ENCODE data around the gene ESYT2. TPM values are rescaled to one million over a fixed set of nuclear protein-coding genes. Genes with fewer than 3 reads are reported as not detected.

The ESYT2 gene
- polyA plus RNA-seq, 3 donors = 45.1 to 93.3 (median 57.1) TPM

DNA sequence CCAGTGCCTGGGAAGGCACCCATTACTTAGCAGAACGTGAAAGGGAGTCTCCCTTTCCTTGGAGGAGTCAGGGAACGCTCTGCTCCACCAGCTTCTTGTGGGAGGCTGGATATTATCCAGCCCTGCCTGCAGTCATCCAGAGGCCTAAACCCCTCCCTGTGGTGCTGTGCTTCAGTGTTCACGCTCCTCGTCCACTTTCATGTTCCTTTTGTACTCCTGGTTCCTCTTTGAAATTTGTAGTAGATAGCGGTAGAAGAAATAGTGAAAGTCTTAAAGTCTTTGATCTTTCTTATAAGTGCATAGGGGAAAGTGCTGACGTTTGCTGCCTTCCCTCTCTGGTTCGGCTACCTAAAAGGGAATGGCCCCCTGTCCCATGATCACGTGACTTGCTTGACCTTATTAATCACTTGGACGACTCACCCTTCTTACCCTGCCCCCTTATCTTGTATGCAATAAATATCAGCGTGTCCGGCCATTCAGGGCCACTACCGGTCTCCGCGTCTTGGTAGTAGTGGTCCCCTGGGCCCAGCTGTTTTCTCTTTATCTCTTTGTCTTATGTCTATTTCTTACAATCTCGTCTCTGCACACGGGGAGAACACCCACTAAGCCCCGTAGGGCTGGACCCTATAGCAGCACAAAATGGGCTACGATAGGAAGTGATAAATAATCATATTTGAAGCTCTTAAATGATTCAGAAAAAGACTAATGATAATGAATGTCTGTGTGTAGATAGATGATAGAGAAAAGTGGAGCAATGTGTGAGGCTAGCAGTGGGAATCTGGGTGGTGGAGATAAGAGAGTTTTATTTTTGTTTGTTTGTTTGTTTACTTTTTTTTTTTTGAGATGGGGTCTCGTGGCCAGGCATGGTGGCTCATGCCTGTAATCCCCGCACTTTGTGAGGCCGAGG is 5.8 kb upstream of the ESYT2 start:
- no peak for DNase-seq (ENCODE audit: extremely low read depth in 1 of 11, low read depth in 9 of 11, low spot score in 4 of 11)

DNA sequence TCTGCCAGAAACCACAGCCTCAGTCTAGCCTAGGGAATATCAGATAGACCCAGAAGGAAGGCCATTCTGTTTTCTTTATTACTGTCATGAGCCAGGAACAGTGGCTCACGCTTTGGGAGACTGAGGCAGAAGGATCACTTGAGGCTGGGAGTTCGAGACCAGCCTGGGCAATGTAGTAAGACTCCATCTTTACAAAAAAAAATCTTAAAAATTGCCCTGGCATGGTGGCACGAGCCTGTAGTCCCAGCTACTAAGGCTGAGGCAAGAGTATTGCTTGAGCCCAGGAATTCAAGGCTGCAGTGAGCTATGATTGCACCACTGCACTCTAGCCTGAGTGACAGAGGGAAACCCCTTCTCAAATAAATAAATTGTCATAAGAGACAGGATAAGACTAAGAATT is 3.7 kb upstream of the ESYT2 start:
- DNase-seq (ENCODE audit: extremely low read depth in 1 of 11, low read depth in 9 of 11, low spot score in 4 of 11) = no peak

DNA sequence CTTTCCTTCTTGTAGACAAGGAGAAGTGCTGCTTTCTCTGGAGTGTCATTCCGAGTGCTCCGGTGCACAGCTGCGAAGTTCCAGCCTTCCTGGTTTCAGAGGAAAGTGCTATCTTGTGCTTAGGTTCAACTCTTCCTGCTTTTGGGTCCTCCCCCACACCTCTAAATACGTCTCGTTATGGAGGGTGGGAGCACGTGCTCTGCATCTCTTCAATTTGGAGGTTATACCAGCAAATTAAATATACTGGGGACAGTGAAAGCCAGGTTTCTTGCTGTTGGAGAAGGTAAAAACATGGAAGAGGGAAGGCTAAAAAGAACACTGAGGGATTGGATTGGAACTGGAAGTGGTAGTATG is 2.4 kb upstream of the ESYT2 start:
- no peak for DNase-seq (ENCODE audit: extremely low read depth in 1 of 11, low read depth in 9 of 11, low spot score in 4 of 11)

DNA sequence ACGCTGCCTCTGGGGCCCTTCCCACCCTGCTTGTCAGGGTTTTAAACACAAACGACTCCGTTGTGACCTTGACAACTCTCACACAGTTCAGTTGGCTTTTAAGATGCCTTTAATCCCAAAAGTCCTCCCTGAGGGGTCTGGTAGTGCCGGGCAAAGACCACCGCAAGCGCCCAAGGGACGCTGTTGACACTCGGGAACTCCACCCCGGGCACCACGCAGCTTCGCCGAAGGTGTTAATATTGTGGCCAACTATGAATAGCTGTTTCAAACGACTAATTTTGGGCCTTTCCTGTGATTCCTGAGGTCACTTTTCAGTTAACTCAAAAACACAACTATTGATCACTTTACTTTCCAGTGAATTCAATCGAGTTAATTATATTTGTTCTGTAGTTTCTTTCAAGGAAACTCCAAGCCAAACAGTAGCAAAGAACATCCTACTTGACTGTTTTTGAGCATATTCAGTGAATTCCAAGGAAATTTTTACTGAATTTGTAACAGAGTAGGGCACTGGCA is 958 bp upstream of the ESYT2 start:
- no peak for DNase-seq (ENCODE audit: extremely low read depth in 1 of 11, low read depth in 9 of 11, low spot score in 4 of 11)

DNA sequence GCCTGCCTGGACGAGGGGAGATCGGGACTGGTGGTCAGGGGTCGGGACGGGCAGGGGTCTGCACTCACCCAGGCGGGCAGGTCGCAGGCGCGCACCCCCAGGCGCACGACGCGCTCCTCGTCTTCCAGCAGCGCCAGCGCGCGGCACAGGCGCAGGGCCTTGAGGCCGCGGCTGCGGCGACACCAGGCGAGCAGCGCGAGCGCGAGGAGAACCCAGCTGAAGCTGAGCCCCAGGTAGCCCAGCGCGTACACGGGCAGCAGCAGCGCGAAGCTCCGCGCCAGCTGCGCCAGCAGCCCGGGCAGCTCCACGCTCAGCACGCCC is 328 bp downstream of the ESYT2 start:
- DNase-seq (ENCODE audit: extremely low read depth in 1 of 11, low read depth in 9 of 11, low spot score in 4 of 11) = peak in 5 of 11 donors; percentile 45 to 67 (median 53)

DNA sequence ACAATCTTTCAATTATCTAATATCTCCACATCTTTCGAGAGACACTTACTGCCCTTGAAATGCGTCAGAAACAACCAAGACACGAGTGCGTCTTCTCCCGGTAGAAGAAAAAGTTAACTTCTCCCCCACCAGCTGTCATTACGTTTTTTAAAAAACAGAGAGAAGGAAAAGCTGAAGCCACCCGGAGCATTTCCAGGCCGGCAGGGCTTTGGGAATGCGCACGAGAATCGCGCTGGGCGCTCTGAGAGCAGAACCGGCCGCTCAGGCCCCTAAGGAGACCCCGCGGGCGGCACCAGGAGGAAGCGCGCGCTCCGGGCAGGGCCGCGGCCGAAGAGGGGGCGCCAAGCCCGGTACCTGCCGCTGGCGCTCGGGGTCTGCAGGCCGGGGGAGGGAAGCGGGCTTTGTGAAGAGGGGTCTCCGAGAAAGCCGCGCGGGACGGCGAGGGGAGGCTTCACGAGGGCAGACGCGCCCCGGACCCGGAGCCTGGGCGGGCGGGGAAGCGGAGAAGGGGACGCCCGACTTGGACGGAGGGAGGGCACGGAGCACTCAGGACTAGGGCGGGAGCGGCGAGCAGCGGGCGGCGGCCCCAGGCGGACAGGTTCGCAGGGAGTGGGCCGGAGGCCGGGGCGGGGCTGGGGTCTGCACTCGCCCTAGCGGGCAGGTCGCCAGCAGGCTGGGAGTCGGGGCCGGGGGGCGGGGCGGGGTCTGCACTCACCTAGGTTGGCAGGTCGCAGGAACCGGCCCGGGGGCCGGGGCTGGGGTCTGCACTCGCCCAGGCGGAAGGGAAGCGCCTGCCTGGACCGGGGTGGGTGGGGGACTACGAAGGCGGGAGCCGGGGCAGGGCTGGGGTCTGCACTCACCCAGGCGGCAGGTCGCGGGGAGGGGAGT is 932 bp downstream of the ESYT2 start:
- no peak for DNase-seq (ENCODE audit: extremely low read depth in 1 of 11, low read depth in 9 of 11, low spot score in 4 of 11)

DNA sequence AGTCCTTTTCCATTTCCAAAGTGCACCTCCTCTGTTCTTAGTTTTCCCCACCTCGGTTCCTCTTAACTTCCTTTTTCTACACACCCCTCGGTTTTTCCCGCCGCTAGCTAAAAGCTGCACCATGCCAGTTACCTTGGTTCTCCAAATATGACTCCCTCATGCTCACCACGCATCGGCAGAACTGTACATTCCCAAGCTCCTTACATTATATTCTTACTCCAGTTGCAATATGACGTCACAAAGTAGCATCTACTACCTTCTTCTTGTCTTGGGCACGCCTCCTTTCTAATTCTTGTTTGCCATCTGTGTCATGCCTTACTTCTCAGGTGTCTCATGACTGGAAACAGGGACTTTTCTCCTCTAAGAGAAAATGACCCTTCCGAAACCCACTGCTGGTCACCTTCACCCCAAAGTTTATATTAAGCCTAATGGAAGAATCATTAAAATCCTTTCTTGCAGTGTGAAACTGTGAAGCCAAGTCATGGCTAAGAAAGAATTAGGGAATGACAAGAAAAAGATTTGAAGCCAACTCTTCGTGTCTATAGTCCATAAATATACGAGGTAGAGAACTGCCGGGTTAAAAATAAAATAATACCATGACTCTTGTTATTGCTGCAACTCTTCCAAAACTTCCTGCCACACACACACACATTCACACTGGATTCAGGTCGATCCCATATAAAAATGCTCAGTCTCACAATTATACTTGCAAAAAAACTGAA is 1.7 kb downstream of the ESYT2 start:
- DNase-seq (ENCODE audit: extremely low read depth in 1 of 11, low read depth in 9 of 11, low spot score in 4 of 11) = no peak

DNA sequence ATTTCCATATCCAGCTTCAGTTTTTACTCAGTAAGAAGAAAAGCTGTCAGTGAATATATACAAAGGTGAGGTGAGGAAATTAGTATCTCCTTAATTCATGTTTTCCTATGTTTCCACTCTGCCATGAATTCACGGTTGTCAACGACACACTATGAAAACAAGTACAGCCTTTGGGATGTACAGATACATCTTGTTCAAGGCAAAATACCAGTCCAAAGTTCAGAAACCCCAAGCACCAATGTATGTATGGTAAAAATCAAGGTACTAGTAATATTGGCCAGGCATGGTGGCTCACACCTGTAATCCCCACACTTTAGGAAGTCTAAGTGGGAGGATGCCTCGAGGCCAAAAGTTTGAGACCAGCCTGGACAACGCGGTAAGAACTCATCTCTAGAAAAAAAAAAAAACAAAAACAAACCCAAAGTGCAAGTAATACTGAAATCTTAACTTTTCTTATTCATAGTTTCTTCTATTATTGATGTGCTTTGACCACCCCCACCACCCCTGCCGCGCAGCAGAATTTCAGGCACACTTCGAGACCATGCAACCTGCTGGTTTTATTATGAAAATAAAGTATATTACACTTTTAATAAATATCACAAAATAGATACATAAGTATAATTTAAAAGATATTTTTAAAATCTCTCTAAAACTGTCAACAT is 3.5 kb downstream of the ESYT2 start:
- DNase-seq (ENCODE audit: extremely low read depth in 1 of 11, low read depth in 9 of 11, low spot score in 4 of 11) = no peak

DNA sequence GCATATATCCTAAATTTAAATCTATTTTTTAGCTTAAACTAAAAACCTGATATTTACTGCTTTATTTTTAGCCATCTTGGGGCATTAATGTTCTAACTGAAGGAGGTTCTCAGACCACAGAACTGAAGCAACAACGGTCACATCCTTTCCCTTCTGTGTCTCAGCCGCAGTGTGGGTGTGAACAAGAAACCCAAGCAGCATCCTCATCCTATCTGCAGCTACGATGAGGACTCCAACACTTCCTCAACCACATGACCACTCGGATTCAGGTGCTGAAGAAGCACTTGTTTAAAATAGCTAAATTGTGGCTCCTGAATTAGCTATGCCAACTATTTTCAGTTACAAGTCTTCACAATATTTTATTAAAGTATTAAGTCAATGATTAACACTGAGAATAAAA is 5.3 kb downstream of the ESYT2 start:
- DNase-seq (ENCODE audit: extremely low read depth in 1 of 11, low read depth in 9 of 11, low spot score in 4 of 11) = no peak

DNA sequence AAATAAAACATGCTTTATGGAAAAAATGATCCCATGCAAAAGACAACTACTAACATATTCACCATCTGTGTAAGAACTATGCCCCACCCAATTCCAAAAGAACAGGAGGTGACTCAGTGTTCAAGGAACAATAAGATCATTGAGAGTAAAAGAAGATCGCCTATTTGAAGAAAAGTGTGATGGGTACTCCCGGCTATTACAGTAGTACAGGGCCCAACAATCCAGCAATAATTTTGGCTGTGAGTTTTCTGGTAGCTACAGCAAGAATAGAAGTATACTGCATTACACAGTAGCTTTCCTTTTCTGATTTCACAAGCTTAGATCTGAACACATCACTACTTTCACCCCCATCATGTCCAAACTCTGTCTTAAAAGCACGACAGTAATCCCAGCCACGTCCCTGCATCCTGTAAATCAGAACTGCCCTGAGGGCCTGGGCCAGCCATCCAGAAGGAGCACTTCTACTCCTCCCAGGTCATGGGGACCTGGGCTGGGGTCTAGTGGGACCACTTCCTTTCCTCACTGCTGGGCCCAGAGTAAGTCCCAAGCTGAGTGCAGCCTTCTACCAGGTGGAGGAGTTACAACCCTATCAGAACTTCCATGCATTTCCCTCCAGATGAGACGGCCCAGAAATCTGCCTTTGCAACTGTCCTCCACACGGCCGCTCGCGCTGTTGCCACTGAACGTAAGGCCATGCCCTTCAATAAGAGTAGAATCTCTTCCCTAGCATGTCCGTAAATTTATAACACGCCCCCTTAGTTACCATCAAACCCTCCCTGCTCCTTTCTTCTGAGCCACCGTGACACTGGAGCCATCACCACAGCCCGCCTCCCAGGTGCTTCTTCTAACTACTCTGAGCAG is 7.9 kb downstream of the ESYT2 start:
- no peak for DNase-seq (ENCODE audit: extremely low read depth in 1 of 11, low read depth in 9 of 11, low spot score in 4 of 11)

DNA sequence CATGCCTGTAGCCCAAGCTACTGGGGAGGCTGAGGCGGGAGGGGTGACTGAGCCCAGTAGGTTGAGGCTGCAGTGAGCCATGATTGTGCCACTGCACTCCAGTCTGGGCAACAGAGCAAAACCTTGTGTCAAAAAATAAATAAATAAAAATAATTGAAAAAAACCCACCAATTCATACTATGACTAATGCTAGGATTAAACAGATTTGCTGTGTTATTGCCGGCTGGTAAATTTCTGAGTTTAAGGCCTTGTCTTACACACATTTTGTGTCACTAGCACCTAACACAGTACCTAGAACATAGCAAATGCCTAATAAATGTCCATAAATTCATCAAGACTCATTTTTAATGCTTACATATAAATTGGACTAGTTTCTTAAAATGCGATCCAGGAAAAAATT is 8.7 kb downstream of the ESYT2 start:
- no peak for DNase-seq (ENCODE audit: extremely low read depth in 1 of 11, low read depth in 9 of 11, low spot score in 4 of 11)

DNA sequence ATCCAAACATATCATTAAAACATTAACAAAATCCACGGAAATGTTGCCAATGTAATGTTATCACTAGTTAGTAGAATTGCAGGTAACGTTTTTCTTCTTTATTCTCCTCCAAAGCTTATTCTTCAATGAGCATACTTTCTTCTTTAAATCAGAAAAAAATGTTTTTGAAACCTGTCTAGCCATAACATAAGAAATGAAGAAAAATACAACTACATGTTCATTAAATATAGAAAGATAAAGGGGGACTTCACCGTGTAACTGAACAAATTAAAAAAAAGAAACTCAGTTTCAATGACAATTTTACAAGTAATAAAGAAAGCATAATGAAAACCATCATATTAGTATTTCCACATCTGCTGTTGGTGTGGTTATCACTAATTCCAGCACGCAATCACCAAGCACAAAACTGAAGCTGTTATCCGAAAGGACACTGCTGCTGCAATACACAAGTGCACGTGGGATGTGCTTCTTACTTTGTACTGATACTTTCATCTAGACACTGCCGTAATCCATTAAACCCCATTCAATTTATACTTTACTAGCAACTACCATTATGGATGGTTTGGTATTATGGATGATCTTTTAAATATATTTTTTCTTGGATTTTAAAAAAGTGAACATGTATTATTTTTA is 9.6 kb downstream of the ESYT2 start:
- no peak for DNase-seq (ENCODE audit: extremely low read depth in 1 of 11, low read depth in 9 of 11, low spot score in 4 of 11)

DNA sequence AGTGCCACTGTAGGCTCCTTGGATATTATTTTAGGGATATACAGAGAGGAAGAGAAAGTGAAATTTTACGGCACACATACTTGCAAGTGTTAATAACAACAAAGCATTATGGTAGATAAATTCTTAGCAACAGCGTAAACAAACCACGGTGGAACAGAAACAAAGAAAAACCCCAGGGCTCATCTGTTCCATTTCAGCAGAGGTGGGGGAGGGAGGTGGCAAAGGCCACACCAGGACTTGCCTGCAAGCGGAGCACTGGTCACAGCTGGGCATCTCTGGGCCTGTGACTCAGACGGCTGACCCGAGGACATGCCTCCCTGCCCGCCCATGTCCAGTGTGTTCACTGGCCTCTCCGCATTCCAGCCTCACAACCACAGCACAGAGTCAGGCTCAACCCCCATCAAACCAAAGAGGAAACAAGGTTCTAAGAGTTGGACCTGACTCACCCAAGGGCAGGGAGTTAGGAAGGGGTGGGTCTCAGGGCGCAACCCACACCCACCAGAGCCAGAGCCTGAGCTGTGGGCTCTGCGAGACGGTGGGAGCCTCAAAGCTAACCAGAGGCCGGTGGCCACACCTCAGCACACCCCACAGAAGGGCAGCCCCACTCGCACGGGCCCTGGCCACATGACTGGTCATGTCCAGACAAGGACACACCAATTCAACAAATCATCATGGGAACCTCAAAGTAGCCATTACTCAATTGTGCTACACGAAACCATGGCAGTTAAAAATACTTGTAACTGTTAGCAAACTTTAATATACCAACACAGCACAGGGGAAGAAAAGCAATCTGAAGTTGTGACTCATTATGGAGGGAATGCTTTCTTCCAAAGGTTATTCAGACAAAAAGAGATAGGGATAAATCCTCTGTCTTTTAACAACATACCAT is 10.7 kb downstream of the ESYT2 start:
- DNase-seq (ENCODE audit: extremely low read depth in 1 of 11, low read depth in 9 of 11, low spot score in 4 of 11) = peak in 8 of 11 donors; percentile 48 to 72 (median 56)

DNA sequence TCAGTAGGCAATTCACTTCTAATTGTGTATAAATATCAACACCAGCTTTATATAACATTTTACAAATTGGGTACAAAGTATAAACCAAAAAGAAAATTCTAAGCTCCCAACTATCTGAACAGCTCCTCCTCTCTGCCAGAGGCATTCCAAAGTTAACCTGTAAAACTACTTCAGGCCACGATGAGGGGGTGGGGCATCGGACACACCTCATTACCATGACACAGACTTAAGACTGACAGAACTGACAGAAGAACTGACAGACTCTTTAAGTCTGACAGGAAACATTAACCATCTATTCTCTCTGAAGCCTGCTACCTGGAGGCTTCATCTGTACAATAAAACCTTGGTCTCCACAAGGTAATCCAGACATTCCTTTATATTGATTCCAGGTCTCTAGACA is 12.3 kb downstream of the ESYT2 start:
- no peak for DNase-seq (ENCODE audit: extremely low read depth in 1 of 11, low read depth in 9 of 11, low spot score in 4 of 11)

DNA sequence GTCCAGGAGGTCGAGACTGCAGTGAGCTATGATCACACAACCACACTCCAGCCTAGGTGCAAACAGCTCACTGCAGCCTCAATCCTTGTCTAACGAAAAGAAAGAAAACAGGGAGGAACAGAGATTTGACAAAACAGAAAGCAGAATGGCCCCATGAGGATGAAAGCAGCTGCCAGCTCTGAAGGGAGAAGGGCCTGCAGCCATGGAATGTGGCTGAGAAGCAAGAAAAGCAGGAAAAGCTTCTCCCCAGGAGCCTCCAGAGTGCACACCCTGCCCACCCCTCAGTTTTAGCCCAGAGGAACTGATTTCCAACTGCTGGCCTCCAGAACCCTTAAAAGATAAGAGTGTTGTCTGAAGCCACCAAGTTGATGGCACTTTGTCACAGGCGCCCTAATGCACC is 13.0 kb downstream of the ESYT2 start:
- no peak for DNase-seq (ENCODE audit: extremely low read depth in 1 of 11, low read depth in 9 of 11, low spot score in 4 of 11)

DNA sequence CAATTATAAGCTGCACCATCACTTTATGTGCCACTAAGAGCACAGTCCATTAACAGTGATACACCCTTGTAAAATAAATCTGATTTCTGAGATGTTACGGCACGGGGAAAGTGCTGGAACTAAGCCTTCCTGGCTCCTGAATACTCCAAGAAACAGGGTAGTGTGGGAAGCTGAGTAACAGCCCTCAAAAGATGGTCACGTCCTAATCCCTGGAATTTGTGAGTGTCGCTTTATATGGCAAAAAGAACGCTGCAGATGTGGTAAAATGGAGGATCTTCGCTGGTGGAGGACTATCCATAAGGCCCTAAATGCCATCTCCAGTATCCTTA is 13.5 kb downstream of the ESYT2 start:
- no peak for DNase-seq (ENCODE audit: extremely low read depth in 1 of 11, low read depth in 9 of 11, low spot score in 4 of 11)

Measured in renal cortex interstitium (tissue), 11 donors.